Endothelial cell of umbilical vein (primary cell): ENCODE measurements around the gene BRD1. TPM values are rescaled to one million over a fixed set of nuclear protein-coding genes. Genes with fewer than 3 reads are reported as not detected.

Experiments used
- BruUV-seq: library from RNA; stranded (reverse); fragments of 400-500 nt; replicated peaks from 2 replicates; lab custom pipeline; 2021; lab: Mats Ljungman, UMichigan
- CTCF ChIA-PET: fragments of 300-600, 350-600 bp; sonication (Branson Sonifier 250); formaldehyde crosslinking; loops from one replicate; lab custom pipeline; 2021; ENCODE audit warnings: antibody characterized with exemption, inconsistent platforms; lab: Charles Lee
- POLR2A ChIA-PET: fragments of 300-600, 350-600 bp; sonication (Branson Sonifier 250); formaldehyde crosslinking; loops from one replicate; lab custom pipeline; 2021; ENCODE audit warnings: antibody characterized with exemption, inconsistent platforms; lab: Charles Lee
- DNase-seq: peaks from one replicate; pipeline ENCODE4 v3.0.0-alpha.2; 2011; ENCODE audit warnings: low read depth, low spot score
- FAIRE-seq: peaks from 2 replicates; lab custom pipeline; 2011; peaks lifted over from hg19 to GRCh38; lab: Jason Lieb, UNC
- H2AFZ ChIP-seq: 2 replicates; pipeline ENCODE4 v1.6.0; 2012; ENCODE audit warnings: low read depth, low read length, control low read depth, inconsistent platforms
- H3K27ac ChIP-seq: 2 replicates; pipeline ENCODE4 v1.5.1; 2011; ENCODE audit warnings: low read depth, mild to moderate bottlenecking, control low read depth, low read length, moderate library complexity; ENCODE audit not compliant: insufficient read depth
- H3K27me3 ChIP-seq, 2 experiments: 2 replicates each; pipeline versions ENCODE4 v1.6.0 to v1.6.1; 2011; ENCODE audit warnings: low read length in 2 of 2, mixed read lengths in 1 of 2; ENCODE audit not compliant: control insufficient read depth in 2 of 2, insufficient read depth in 2 of 2
- H3K36me3 ChIP-seq, 2 experiments: 2 replicates in 1 of 2; 3 replicates in 1 of 2; pipeline ENCODE4 v1.5.1; 2011; ENCODE audit warnings: low read length in 2 of 2, mild to moderate bottlenecking in 1 of 2, moderate library complexity in 1 of 2; ENCODE audit not compliant: control insufficient read depth in 2 of 2, insufficient read depth in 2 of 2; ENCODE audit errors: extremely low read depth in 1 of 2
- H3K4me1 ChIP-seq: 3 replicates; pipeline ENCODE4 v1.5.1; 2011; ENCODE audit warnings: mild to moderate bottlenecking, low read length; ENCODE audit not compliant: control insufficient read depth, insufficient read depth; ENCODE audit errors: extremely low read depth
- H3K4me2 ChIP-seq: 2 replicates; pipeline ENCODE4 v1.6.1; 2011; ENCODE audit warnings: low read length, control low read depth, mixed read lengths; ENCODE audit not compliant: insufficient read depth
- H3K4me3 ChIP-seq, 3 experiments: fragments of 200-600 bp in 1 of 3; sonication (generic), shearing (Covaris generic) in 1 of 3; replicated peaks in 1 of 3; 2 replicates each; pipeline ENCODE4 v1.5.1; 2011 to 2016; ENCODE audit warnings: control low read depth in 3 of 3, low read length in 3 of 3, mild to moderate bottlenecking in 2 of 3, inconsistent platforms in 1 of 3, low read depth in 1 of 3, moderate library complexity in 1 of 3; ENCODE audit not compliant: insufficient read depth in 1 of 3
- H3K79me2 ChIP-seq: 2 replicates; pipeline ENCODE4 v1.6.0; 2012; ENCODE audit warnings: low read length, inconsistent platforms; ENCODE audit not compliant: control insufficient read depth, insufficient read depth
- H3K9ac ChIP-seq: replicated peaks from 2 replicates; pipeline ENCODE3; 2011; ENCODE audit warnings: low read length, control low read depth; ENCODE audit not compliant: insufficient read depth; ENCODE audit errors: extremely low read depth
- H3K9me1 ChIP-seq: replicated peaks from 3 replicates; pipeline ENCODE4 v1.6.0; 2011; ENCODE audit warnings: mild to moderate bottlenecking, low read length; ENCODE audit not compliant: control insufficient read depth, insufficient read depth; ENCODE audit errors: extremely low read depth
- H3K9me3 ChIP-seq: replicated peaks from 2 replicates; pipeline ENCODE4 v1.5.1; 2012; ENCODE audit warnings: low read length, inconsistent platforms; ENCODE audit not compliant: control insufficient read depth, insufficient read depth
- H4K20me1 ChIP-seq: replicated peaks from 2 replicates; pipeline ENCODE3; 2011; ENCODE audit warnings: mild to moderate bottlenecking, low read length; ENCODE audit not compliant: control insufficient read depth, insufficient read depth; ENCODE audit errors: extremely low read depth
- CTCF ChIP-seq, 2 donors: IDR thresholded peaks; 1 replicate in 1 of 2; 2 replicates in 1 of 2; pipeline ENCODE4 v1.5.1; 2011; ENCODE audit warnings: low read length in 2 of 2, mild to moderate bottlenecking in 2 of 2, moderate library complexity in 2 of 2, control low read depth in 1 of 2, inconsistent platforms in 1 of 2, low read depth in 1 of 2; ENCODE audit not compliant: insufficient read depth in 1 of 2; ENCODE audit errors: extremely low read depth in 1 of 2
- EZH2 ChIP-seq: IDR thresholded peaks from 2 replicates; pipeline ENCODE4 v1.6.1; 2012; ENCODE audit warnings: borderline replicate concordance, low read depth, mild to moderate bottlenecking, moderate library complexity, low read length, inconsistent platforms; ENCODE audit not compliant: severe bottlenecking
- FOS ChIP-seq: IDR thresholded peaks from 2 replicates; pipeline ENCODE4 v1.6.1; 2011; ENCODE audit warnings: mild to moderate bottlenecking, low read length, moderate library complexity, borderline replicate concordance; ENCODE audit not compliant: insufficient read depth
- GATA2 ChIP-seq: IDR thresholded peaks from 2 replicates; pipeline ENCODE4 v1.7.0; 2011; ENCODE audit warnings: low read depth, mild to moderate bottlenecking, moderate library complexity, mixed read lengths, low read length; ENCODE audit not compliant: insufficient read length, insufficient read depth
- JUN ChIP-seq: IDR thresholded peaks from 2 replicates; pipeline ENCODE4 v1.6.1; 2011; ENCODE audit warnings: borderline replicate concordance, low read depth; ENCODE audit not compliant: insufficient read length, insufficient read depth
- MAX ChIP-seq: IDR thresholded peaks from 2 replicates; pipeline ENCODE4 v1.6.1; 2011; ENCODE audit not compliant: insufficient read depth, insufficient read length
- MYC ChIP-seq: IDR thresholded peaks from one replicate; pipeline ENCODE4 v1.6.1; 2011; ENCODE audit warnings: mild to moderate bottlenecking, low read depth, low read length
- POLR2A ChIP-seq: IDR thresholded peaks from 2 replicates; pipeline ENCODE4 v1.6.1; 2012; ENCODE audit warnings: low read depth, mild to moderate bottlenecking, control low read depth, low read length
- POLR2AphosphoS5 ChIP-seq: IDR thresholded peaks from 2 replicates; pipeline ENCODE4 v1.6.1; 2012; ENCODE audit warnings: low read depth, mild to moderate bottlenecking, control low read depth, low read length, moderate library complexity; ENCODE audit not compliant: insufficient read depth
- dilution Hi-C: fragments of 300-500 bp; cut with MboI; formaldehyde crosslinking; loops from one replicate; pipeline ENCODE4 v1.15.0; 2019; ENCODE audit warnings: low sequenced_read_pairs; ENCODE audit not compliant: extremely low pct_ligation_motif_present
- intact Hi-C: fragments of 100-400 bp; cut with micrococcal nuclease; formaldehyde crosslinking; loops from one replicate; pipeline ENCODE4 v1.10.0; 2022
- polyA plus RNA-seq, 4 experiments: library from polyadenylated mRNA; depleted of rRNA in 3 of 4; stranded (reverse) in 3 of 4; unstranded in 1 of 4; fragments of >200 nt; gene quantifications; 2 replicates each; pipeline versions ENCODE4 v1.2.1 to v1.2.3, GENCODE V29; 2011 to 2012; ENCODE audit warnings: missing spikeins in 1 of 4
- total RNA-seq: library from RNA; stranded (reverse); gene quantifications from 2 replicates; pipeline ENCODE4 v1.2.3, GENCODE V29; 2021

The BRD1 gene
- total and polyA plus RNA-seq, 2 donors (not counting 3 experiments of a cell fraction or from before 2014, with no cell fraction given) = 8.1 to 41.1 TPM

DNA sequence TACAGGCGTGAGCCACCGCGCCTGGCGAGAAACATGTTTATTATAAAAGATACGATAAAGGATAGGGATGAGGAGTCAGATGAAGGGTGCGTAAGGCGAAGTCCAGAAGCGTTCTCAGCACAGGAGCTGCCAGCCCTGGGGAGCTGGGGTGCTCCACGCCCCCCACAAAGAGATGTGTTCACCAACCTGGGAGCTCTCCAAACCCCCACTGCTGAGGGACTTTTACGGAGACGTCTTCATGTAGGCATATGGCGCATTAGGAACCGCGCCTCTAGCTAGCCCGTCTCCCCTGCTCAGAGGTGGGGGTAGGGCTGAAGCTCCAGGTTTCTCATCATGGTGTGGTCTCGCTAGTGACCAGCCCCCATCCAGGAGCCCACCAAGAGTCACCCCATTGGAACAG lies 17.6 kb upstream of the BRD1 start:
- FAIRE-seq (no peak), DNase-seq (no peak)
- H2AFZ ChIP-seq = no peak overlapping the region
- H3K4me1 ChIP-seq = no peaks in the 10 kb centered on the region
- H3K27me3 ChIP-seq = peaks cover 36 to 50% of the 10 kb centered on the region in 2 experiments
- POLR2A ChIA-PET = no interaction called here
- H3K79me2 ChIP-seq = no peaks in the 10 kb centered on the region
- intact Hi-C loops = no loop called here
- H3K9me3 ChIP-seq = no peaks in the 10 kb centered on the region
- dilution Hi-C loops = no loop called here
- CTCF ChIA-PET = interaction anchor here (1.5 kb wide), 1 partner anchor 10 kb away, joined by 4 read pairs; no protein-coding TSS in a partner anchor
- no peaks in the 10 kb centered on the region for H3K9me1 ChIP-seq
- H3K9ac ChIP-seq = no peak overlapping the region
- no peaks in the 10 kb centered on the region for H4K20me1 ChIP-seq
- BruUV-seq = no TSS peak
- no peak overlapping the region for H3K4me2 ChIP-seq
- TF ChIP-seq POLR2A (no peak), MYC (no peak), GATA2 (no peak), JUN (no peak), EZH2 (no peak), CTCF (IDR thresholded peaks at IDR 0.05; ENCODE audit: extremely low read depth in 1 of 2, insufficient read depth in 1 of 2, low read depth in 1 of 2, low read length in 2 of 2) (no peak), POLR2AphosphoS5 (no peak), MAX (no peak), FOS (no peak)
- no peak overlapping the region for H3K4me3 ChIP-seq
- H3K27ac ChIP-seq = no peak overlapping the region
- no peaks in the 10 kb centered on the region for H3K36me3 ChIP-seq
